ENCODE measurements around the gene UNC13A. TPM values are rescaled to one million over a fixed set of nuclear protein-coding genes. Genes with fewer than 3 reads are reported as not detected.

The UNC13A gene
- polyA plus RNA-seq, 3 donors = 0.16 to 0.26 (median 0.21) TPM

DNA sequence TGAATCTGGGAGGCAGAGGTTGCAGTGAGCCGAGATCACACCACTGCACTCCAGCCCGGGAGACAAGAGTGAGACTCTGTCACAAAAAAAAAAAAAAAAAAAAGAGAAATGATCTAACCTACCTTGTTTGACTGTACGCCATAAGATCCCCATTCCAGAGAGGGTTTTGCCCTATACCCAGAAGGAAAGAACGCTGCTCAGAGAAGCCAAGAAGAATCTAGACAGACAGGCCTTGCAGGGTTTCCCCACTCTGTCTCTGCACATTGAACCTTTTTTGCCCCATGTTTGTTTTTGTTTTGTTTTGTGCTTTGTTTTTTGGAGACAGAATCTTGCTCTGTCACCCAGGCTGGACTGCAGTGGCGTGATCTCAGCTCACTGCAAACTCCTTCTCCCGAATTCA, 23.7 kb upstream of the UNC13A start:
- no peak for DNase-seq

DNA sequence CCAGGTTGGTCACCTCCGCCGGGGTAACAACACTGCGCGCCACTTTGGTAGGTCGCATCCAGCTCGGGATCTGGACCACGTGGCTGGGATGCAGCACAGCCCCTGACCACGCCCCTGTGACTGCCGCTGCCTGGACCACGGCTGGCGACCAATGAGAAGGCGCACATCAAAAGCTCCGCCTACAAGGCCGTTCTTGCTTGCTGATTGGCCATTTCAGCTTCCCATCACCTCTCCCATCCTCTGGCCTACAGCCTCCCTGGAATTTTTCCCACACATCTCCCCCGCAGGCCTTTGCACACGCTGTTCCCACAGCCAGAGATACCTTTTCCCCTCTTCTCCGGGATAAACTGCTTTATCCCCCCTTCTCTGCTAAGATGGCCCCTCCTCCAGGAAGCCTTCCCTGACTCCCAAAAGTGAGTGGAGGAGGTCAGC, 18.6 kb upstream of the UNC13A start:
- no peak for DNase-seq

DNA sequence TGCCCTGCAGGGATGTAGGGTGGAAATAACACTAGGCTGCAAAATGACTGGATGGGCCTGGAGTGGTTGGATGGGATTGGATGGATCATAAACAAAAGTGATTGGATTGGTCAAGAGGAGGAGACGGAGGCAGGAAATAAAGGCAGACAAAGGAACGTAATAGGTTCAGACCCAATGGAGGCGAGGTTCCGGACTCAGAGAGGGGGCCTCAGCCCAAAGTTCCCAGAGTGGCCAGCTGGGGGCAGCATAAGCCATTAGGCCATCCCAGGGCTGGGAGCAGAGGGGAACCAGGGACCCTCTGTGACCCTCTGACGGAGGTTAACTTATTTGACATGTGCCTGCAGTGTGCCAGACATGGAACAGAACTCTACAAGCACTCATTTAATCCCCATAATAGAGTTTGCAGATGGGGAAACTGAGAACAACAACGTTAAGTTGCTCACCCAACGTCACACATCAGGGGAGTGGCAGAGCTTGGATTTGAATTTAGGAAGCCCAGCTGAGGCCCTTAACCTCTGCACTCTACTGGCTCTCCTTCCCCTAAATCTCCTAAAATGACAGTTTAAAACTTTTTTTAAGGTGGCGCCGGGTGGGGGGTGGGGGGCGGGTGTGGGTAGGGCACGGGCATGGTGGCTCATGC, 15.8 kb upstream of the UNC13A start:
- no peak for DNase-seq

DNA sequence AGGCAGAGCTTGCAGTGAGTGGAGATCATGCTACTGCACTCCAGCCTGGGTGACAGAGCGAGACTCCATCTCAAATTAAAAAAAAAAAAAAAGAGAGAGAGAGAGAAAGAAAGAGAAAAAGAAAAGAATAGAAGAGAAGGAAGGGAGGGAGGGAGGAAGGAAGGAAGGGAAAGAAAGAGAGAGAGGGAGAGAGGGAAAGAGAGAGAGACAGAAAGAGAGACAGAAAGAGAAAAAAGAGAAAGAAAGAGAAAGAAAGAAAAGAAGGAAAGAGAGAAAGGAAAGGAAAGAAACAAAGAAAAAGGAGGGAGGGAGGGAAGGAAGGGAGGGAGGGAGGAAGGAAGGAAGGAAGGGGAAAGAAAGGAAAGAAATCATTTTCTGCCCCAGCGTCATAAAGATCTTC, 7.0 kb upstream of the UNC13A start:
- DNase-seq = no peak

DNA sequence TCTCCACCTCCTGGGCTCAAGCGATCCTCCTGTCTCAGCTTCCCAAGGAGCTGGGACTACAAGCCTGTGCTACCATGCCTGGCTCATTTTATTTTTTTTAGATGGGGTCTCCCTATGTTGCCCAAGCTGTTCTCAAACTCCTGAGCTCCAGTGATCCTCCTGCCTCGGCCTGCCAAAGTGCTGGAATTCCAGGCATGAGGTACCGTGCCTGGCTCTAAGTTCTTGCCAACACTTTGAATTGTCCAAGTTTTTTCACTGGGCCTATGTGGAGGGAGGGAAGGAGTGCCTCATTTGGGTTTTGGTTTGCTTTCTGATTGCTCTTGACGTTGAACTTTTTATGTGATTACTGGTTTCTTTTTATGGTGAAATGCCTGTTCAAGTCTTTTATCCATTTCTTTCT, 4.4 kb upstream of the UNC13A start:
- DNase-seq = no peak

DNA sequence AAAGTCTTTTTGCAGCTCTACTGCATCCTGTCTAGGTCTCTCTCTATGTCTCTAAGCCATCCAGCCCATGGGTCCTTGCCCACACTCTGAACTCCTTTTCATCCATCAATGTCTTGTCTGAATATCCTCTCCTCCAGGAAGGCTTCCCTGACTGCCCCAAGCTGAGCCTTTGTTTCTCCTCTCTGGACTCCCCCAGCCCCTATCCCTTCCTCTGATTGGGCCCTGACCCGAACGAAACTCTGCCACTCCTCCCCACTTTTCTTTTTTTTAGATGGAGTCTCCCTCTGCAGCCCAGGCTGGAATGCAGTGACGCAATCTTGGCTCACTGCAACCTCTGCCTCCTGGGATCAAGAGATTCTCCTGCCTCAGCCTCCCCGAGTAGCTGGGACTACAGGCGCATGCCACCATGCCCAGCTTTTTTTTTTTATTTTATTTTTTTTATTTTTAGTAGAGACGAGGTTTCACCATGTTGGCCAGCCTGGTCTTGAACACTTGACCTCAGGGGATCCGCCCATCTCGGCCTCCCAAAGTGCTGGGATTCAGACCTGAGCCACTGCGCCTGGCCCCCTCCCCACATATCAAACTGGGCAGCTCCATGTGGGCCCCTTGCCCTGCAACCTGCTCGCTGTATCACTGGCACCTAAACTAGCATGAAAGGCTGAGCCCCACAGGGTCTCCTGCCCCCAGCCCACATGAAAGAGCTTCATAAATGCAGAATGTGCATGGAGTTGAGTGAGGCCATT, 870 bp upstream of the UNC13A start:
- DNase-seq = no peak

DNA sequence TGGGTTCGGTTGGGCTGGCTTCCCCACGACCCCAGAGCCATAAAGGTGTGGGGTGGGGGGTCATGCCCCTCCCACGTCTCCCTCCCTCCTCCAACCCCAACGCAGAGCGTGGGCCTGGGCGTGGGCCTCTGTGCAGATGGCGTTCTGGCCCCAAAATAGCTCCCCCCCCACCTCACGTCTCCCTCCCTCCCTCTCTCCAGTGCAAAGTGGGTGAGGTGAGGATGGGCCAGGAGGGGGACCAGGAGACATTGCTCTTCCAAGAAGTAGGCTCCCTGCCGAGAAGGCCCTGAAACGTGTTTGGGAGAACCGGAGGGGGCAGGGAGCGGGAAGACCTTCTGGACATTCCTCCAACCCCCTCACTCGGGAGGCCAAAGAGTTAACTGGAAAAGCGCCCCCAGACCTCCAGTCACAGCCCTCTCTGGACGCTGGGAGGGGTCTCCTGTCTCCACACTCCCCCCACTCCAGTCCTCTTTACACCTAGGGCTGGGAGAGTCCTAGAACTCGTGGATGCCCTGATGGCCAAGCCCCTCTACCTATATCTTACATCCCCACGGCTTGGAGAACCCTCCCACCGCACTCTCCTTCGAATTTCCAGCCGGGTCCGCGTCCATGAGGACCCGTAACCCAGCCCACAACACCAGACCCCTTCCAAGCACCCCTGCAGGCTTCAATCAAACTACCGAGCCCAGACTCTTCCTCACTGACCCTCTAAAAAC, 855 bp downstream of the UNC13A start:
- no peak for DNase-seq

DNA sequence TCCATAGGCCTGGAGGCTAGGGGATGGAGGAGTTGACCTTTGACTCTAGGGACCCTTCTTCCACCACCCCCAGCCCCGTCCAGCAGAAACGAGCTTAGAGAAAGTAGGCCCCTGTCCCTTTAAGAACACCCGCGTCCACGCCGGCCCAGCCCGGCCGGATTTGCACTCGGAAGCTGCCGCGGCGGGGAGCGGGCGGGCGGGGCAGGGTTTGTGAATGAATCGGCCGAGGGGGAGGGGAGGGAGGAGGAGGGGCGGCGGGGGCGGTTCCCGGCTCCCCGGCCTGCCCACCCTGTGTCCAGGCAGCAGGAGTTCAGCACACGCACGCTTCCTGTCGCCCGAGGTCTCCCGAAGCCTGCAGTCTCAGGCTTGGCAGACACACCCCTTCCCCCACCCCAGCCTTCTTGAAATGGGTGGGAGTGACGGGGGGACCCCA, 1.5 kb downstream of the UNC13A start:
- no peak for DNase-seq

DNA sequence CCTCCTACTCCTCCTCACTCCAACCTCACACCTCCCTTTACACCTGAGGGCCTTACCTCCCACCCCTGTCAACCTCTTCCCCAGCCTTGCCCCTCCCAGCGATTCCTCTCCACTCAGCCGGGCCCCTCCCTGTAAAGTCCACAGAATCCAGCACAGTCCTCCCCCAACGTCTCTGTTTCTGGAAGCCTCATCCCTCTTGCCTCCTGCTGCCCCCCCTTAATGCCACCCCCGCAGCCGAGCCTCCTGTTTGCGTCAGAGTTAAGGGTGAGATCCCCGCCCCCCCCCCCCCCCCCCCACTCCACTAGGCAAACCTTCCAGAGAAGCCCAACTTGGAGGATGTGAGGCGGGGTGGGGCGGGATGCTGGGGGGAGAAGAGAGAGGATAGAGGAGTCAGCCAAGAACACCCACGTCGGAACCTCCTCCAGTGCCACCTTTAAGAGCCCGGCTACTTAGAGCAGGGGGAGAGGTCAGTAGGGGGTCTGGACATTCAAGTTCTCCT, 2.1 kb downstream of the UNC13A start:
- no peak for DNase-seq

DNA sequence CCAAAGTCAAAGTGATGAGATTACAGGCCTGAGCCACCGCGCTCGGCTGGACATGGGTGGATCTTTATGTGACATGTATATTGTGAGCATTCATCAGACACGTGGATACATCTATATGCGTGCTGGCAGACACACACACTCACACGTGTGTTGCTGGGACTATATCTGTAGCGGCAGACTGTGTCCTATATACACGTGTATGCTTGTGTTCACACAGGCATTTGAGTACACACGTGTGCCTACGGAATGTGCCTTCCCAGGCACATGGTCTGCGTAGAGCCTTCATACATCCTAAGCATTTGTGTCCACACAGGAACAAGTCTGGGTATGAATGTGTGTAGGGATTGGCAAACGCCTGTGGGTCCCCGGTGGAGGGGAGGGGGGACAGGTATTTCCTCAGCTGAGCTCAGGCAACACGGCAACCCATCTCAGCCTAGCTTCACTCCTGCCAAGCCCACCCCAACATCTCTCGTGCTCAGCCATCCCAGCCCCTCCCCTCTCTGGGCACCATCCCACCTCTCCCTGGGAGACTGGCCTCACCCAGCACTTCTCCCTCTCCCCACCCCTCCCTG, 2.6 kb downstream of the UNC13A start:
- DNase-seq = no peak

DNA sequence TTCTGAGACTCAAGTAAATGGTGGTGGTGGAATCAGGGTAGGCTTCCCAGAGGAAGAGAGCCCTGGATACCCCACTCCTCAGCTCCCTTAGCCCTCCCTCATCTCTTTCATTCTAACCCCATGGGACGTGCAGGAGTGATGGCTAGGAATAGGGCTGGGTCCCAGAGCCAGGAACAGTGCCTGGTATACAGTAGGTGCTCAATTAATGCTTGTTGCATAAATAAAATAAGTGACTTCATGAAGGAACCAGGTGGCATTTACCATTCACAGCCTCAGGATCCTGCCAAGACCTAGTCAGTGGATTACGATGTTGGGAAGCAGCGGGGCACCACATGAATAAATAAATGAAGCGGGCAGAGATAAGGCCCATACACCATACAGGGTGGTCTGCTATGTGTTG, 3.9 kb downstream of the UNC13A start:
- no peak for DNase-seq

DNA sequence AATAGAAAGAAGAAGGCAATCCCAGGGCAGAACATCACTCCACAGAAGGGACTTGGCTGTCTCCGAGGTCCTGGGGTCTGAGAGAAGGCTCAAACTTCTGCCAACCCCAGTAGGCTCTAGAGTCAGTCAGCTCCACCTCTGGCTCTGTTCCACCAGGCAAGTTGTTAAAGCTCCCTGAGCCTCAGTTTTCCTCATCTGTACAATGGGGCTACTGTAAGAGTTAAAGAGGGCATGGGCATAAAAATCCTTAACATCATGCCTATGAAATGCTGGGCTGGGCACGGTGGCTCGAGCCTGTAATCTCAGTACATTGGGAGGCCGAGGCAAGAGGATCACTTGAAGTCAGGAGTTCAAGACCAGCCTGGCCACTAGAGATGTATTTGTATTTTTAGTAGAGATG, 5.1 kb downstream of the UNC13A start:
- no peak for DNase-seq

DNA sequence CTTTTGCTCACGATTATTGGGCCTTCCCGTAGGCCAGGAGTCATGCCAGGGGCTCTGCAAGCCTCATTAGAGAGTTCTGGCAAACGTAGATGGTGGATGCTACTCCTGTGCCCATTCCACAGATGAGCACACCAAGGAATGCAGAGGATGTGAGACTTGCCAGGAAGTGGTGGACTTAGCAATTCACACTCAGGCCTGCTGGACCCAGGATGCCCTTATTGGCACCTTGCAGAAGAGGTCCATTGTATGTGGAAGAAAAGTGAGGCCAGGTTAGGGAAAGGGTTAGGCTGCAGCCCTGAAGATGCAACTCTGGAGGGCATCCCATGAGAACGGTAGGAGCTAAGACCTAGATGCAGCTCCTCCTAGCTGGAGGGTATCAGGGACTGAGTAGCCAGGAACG, 5.9 kb downstream of the UNC13A start:
- DNase-seq = no peak

DNA sequence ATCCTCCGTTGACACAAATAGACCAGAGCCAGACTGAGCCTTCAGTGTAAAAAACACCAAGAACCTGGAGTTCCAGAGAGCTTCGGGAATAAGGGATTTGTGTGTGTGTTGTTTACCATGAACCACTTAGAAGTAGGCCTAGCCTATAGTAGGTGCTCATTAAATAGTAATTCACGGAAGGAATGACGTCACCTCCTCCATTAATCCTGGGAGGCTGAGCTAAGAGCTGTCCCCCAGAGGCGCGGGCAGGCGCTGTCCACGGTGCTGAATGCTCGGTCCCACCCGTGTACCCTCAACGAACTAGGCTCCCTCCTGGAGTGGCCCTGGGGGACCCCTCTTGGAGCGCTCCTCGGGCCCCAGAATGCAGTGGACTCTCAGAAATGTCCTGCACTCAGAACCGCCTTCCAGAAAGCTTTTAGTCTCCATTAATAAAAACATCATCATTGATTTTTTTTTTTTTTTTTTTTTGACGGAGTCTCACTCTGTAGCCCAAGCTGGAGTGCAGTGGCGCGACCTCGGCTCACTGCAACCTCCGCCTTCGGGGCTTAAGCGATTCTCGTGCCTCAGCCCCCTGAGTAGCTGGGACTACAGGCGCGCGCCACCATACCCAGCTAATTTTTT, 6.5 kb downstream of the UNC13A start:
- DNase-seq = peak; percentile 21

DNA sequence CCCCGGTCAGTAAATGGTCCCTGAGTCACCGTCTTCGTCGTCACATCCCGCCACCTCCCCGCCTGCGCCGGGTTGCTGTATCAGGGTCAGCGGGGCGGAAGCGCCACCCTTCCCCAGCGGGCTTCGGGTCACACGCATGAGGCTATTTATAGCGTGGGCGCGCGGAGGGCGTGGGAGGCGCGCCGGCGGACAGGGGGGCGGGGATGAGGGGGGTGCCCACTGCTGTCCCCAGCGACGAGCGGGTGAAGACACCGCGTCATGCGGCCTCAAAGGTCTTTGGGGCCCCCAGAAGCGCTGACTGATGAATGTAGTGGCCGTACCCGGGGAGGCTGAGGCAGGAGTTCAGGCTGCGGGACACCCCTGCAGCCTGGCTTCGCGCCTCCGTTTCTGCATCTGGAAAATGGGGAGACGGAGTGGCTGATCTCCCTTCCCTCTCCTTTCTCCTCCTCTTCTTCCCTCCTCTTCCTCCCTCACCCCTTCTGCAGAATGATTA, 7.9 kb downstream of the UNC13A start:
- DNase-seq = peak; percentile 33

DNA sequence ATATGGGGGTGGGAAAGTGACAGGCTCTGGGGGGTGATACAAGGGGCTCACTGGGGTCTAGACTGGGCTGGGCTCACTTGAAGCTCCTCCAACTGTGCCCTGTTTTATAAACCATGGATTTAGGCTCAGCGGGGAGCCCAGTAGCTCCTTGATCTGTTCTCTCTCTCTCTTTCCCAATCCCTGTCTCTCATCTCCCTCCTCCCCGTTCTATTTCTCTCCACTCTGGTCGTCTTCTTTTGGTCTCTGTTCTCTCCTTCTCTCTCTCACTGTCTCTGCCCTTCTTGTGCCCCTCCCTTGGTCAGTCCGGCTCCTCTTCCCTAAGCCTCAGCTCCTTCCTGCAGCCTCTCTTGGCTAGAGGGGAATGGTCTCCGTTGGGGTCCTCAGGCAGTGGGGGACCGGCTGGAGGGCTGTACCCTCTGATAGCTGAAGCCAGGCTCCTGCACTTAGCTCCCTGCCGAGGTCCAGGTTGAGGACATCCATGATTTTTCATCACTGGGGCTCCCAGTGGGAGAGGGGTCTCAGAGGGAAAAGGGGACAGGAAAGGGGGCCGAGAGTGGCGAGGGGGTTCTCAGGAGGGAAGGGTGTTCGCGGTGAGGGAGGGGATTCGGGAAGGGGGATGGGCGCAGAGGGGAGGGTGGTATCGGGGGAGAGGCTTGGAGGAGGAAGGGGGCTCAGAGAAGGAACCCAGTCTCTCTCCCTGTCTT, 8.5 kb downstream of the UNC13A start:
- DNase-seq = no peak

DNA sequence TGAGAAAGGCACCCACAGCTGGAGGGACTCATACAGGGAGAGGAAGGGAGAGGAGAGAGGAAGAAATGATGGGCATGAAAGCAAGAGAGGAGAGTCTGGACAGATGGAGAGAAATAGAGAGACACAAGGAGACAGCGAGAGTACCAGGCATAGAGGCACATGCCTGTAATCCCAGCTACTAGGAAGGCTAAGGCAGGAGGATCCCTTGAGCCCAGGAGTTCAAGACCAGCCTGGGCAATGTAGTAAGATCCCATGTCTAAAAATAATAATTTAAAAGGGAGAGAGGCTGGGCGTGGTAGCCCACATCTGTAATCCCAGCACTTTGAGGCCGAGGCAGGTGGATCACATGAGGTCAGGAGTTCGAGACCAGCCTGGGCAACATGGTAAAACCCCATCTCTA, 9.3 kb downstream of the UNC13A start:
- DNase-seq = no peak

DNA sequence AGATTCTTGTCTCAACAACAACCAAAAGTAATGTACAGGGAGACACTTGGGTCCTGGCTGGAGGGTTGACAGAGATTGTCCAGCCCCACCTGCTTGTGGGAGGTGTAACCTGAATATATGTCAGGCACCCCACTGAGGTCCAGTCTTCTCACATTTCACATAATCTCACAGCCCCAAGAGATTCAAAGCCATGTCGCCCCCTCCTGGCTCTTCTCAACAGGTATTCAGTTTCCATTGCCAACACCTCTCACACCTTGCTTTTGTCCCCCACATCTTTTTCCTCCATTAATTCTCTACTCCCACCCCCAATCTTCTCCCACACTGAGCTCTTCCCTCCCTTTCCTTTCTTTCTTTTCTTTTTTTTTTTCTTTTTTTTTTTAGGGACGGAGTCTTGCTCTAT, 11.2 kb downstream of the UNC13A start:
- DNase-seq = no peak

DNA sequence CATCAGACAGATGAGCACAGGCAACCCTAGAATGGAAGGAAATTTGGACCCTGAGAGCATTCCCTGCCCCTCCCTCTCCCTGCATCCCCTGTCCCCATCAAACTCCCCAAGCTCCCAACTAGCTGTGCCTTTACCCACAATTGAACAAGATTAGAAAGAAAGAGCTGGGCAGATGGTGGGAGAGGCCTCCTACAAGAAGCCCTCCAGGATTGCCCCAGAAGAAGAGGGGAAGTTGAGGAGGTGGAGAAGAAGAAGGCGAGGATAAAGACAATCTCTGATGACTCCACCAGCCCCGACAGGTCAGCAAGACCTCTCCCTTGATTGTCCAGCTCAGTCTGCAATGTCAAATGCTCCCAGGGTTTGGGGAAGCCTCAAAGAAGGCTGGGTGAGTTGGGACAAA, 11.9 kb downstream of the UNC13A start:
- no peak for DNase-seq

DNA sequence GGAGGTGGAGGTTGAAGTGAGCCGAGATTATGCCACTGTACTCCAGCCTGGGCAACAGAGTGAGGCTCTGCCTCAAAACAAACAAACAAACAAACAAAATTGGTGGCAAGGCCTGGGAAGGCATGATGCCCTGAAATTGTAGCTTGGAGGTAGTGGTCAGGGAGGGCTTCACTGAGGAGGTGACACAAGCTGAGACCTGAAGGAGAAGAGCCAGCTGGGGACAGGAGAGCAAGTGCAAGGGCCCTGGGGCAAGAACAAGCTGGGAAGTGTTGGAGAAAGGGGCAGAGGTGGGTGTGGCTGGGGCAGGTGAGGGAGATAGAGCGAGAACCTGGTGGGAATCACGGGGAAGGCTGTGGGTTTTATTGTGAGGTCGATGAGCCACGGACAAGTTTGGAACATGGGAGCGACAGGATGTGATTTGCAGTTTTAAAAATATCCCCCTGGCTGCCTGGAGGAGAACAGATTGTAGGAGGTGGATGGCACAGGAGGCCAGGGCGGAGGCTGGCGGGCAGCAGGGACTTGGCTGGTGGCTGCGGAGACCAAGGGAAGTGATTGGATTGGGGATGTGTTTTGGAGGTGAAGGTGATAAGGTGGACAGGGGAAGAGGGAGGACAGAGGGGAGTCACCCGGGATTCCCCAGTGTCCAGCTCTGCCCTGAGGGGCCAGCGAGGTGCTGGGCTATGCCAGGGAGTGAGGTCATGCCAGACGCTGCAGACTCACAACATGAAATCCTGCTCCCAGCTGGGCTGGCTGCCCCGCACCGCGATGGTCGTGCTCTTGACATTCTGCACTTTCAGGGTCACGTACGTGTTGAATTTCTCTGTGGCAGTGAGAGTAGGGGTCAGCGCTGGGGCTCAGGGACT, 14.0 kb downstream of the UNC13A start:
- DNase-seq = no peak

Data from renal pelvis (tissue), 4 donors.